NCI-H2227 (cell line): Measurements from ENCODE around the gene MPPED1.

Source experiments
- DNase-seq: peaks from one replicate; lab custom pipeline; 2025; ENCODE audit not compliant: unreplicated experiment; lab: John Stamatoyannopoulos, UW

Gene MPPED1

GRCh38 chr22:43474161-43475101, 62.6 kb downstream of the MPPED1 start:
- no peak for DNase-seq

DNA sequence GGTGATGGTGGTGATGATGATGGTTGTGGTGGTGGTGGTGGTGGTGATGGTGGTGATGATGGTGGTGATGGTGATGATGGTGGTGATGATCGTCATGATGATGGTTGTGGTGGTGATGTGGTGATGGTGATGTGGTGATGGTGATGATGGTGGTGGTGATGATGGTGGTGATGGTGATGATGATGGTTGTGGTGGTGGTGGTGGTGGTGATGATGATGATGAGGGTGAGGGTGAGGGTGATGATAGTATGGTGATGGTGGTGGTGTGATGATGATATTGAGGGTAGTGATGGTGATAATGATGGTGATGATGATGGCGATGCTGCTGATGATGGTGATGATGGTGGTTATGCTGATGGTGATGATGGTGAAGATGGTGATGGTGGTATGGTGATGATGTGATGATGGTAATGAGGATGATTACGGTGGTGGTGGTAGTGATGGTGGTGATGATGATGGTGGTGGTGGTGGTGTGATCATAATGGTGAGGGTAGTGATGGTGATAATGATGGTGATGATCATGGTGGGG, 63.8 kb downstream of the MPPED1 start:
- no peak for DNase-seq

- DNase-seq = no peak
Observed at GRCh38 chr22:43476341-43476740, 64.5 kb downstream of the MPPED1 start.

DNA sequence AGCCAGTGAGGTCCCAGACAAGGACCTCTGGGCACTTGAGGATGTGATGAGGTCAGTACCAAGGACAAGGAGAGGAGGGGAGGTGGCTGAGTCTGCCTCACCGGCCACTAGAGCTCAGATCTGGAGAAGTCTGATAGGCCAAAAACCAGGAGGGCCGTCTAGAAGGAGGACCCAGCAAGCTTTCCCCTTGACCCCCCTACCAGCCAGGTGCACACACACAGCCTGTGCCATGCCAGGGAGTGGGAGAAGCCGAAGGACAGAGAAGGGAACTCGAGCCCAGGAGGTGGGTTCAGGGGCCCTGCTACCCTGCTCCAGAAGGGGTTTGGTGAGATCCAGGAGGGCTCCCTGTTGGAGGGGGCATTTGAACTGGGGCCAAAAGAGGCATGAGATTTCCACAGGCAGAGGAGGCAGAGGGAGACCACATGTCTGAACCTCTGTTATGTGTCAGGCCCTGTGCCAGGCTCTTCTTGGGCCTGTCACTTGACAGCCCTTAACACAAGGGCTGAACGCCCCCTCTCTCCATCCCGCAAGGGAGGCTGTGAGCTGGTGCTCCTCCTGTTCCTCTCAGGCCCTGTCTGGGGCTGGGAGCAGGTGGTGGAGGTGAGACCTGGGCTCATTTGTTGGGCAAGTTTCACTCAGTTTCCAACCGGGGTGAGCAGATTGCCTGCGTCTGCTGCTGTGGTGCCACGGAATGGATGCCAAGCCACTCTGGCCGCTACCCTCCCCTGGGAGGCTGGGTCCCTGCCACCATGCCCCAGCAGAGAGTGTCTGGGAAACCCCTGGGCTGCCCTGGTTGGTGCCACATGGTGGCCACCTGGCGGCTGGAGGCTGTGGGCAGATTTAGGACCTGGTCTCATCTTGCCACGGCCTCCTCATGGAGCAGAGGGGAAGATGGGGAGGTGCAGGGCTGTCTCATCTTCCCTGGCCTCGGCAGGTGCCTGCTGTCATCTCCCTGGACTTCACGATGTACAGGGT, 65.2 kb downstream of the MPPED1 start:
- DNase-seq = no peak

DNA sequence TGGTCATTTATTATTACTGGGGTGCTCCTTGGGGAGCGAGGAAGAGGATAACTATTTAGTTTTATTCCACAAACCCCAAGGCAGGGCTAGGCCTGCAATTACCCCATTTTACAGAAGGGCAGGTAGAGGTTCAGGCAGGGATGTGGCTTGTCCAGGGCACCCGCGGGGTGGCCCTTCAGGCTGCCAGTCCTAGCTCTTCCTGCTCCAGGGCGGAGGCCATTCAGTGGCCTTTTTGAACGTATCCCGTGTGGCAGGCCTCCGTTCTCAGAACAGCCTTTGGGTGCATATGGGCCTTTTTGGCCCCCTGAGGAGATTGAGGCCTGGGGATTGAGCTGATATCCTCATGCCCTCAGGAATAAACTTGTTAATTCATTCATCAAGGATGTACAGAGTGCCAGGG, 66.2 kb downstream of the MPPED1 start:
- no peak for DNase-seq

DNA sequence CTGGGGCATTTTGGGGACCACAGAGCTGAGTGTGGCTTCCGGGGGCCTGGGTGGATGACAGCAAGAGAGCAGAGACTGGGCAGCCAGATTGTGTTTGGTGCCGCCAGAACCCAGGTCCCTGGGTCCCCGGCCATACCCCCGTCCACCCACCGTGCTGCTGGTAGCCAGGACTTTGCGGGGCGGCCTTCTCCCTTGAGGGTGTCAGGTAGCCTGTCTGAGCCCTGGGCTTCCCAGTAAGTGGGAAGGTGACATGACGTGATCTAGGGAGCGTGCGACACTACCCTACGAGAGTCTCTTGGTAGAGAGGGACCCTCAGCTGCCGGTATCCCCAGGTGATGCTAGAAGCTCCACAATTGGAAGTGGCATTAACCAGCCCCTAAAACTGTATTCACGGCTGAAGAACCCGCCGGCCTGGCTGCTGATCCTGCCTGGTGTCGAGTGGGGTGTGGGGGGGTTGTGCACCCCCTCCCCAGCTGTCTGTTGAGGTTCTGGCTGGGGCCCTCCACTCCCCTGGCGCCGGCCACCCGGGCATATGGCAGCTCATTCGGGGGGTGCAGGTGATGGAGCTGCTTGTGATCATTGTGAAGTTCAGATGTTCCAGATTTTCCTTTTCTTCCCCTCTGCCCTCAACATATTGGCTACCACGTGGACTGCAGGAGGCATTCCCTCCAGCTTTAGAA, 66.9 kb downstream of the MPPED1 start:
- no peak for DNase-seq

DNA sequence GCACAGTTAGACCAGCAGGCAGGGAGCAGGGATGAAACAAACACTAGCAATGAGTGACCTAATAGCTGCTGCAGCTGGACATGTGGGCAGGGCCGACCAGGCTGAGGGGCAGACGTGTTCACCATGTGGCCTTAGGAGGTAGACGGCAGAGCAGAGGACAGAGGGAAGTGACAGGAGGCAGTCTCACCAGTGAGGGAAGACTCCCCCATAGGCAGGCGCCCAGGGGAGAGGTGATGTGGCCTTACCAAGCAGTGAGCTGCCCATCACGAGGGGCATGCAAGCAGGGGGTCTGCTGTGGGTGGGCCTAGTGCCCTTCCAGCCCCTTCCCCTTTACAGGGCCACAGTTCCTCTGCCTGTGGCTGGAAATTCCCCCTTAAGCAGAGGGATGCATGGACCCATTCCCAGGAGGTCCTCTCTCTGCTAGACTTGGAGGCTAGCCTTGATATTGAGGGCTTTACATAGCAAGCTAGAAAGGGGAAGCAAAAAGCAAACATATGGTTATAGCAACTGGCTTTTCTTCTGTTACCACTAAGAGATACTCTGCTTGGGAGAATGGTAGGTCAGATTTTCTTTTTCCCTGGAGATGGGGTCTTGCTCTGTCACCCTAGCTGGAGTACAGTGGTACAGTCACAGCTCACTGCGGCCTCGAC, 67.6 kb downstream of the MPPED1 start:
- DNase-seq = no peak

DNA sequence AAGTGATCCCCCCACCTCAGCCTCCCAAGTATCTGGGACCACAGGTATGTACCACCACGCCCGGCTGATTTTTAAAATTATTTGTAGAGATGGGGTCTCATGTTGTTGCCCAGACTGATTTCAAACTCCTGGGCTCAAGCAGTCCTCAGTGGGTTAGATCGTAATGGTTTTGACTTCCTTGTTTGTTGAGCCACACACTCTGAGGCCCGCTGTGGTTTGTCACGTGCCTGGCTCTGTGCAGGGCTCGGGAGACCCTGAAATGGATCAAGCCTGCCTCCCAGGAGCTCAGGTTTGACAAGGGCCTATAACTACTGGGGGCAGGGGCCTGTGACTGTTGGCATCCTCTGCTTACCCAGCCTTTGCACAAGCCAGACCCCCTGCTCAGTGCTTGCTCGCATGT, 68.1 kb downstream of the MPPED1 start:
- DNase-seq = no peak

- DNase-seq = no peak
Observed at GRCh38 chr22:43481568-43482317, 69.9 kb downstream of the MPPED1 start.

DNA sequence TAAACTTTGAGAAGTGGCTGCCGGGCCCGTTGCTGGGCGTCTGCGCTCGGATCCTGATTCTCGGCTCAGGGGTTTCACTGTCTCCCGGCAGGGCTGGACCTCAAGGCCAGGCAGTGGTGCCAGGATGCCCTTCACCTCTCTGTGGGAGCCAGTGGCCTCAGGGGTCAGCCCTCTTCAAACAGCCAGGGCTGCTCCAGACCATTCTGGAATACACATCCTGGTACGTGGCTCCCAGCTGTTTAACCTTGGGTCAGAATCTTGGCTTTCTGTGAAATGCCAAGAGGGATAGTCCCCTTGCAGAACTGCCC, 70.5 kb downstream of the MPPED1 start:
- no peak for DNase-seq

DNA sequence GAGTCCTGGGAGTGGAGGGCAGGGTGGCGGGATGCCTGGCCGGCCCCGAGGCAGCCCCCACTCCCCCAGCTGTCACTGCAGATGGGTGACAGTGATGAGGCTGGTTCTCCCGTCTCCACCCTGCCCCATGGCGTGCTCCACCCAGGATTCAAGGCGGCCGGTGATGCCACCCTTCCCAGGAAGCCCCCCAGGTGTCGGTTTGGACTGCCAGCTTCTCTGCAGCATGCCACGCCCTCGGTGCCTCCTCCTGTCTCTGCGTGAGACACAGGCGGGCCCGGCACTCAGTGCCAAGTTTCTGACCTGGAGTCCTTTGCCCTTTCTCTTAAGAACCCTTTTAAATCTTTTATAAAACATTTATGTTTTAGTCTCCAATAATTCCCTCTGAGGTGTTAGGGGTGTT, 71.5 kb downstream of the MPPED1 start:
- no peak for DNase-seq

- no peak for DNase-seq
Observed at GRCh38 chr22:43483669-43484068, 71.9 kb downstream of the MPPED1 start.

DNA sequence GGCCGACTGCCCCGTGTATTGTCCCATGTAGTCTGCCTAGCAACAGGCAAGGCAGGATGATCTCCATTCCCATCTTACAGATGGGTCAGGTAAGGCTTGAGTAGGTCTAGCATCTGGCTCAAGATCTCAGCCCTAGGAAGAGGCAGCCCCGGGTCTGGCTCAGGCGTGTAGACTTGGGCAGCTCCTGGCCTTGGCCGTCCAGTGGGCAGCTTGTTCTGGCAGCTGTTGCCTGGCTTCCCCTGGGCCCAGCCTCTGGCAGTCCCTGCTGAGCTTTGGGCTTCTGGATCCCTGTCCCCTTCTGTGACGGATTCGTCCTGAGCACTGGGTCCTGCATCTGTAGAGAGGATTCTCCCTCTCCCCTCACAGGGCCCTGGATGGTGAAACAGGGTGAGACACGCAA, 72.4 kb downstream of the MPPED1 start:
- DNase-seq = no peak

- no peak for DNase-seq
Observed at GRCh38 chr22:43485502-43486089, 73.8 kb downstream of the MPPED1 start.

DNA sequence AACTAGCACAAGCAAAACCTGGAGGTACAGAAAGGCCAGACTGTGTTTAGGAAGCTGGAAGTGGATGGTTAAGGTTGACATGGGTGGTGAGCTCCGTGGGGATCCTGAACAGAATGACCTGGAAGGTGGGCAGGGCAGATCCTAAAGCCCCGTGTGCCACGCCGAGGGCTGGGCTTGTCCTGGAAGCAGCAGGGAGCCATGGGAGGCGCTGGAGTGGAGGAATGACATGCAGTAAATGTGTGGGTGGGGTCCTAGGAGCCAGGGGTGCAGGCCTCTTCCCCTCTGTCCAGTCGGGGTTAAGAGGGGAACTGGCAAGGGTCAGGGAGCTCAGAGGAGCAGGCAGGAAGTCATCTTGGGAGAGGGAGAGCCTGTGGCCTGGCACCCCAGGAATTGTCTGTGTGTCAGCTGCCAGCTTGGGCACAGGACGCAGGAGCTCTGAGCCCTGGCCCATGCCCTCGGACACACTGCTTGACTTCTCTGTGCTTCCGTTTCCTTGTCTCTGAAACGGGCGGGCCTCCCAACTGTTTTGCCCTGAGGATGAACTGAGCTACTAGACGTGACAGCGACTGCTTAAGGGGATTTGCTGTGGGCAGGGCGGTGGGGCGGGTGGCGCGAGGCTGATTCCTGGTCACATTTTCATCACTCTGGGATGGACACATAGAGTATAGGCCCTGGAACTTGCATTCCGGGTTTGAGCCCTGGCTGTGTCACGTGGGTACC, 75.7 kb downstream of the MPPED1 start:
- DNase-seq = no peak

DNA sequence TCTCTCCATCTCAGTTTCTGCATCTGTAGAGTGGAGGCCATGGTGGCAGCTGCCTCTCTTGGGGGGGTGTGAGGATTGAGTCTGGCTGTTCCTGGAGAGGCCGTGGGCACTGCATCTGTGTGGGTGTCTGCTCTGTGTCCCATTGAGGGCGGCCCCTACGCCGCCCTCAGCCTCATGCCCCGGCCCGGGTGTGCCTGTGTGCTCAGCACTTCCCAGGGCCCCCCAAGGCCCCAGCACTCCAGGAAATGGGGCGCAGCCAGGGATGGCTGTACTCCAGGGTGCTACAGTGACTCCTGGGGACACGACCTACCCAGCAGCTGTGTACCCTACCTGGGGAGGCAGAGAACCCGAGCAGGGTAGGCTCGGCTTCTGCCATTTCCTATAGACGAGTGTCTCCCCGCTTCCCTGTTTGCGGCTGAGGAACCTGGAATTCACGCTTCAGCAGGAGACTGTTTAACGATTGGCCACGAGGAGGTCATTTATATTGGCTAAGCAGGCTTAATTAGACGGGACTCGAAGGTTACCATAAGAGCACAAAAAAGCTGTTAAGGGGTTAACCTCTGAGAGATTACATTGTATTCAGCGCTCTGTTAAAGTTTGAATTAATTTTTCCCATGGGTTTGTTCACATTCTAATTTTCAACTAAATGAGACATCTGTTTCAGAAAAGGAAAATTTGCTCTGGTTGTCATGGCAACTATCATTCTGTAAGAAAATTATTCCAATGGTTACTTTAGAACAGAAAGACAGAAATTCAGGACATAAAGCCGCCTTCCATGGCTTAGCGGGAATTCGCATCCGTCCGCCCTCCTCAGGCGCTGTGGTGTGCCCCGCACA, 76.4 kb downstream of the MPPED1 start:
- DNase-seq = no peak

GRCh38 chr22:43488937-43489336, 77.1 kb downstream of the MPPED1 start:
- no peak for DNase-seq

- DNase-seq = no peak
Observed at GRCh38 chr22:43490311-43490710, 78.5 kb downstream of the MPPED1 start.
